GM20000 (cell line): ENCODE results near the gene SMCP.

Experiments
- DNase-seq: peaks from one replicate; pipeline ENCODE4 v3.0.0; 2012; ENCODE audit warnings: low spot score
- CTCF ChIP-seq: IDR thresholded peaks from 2 replicates; pipeline ENCODE4 v1.5.1; 2012; ENCODE audit warnings: mild to moderate bottlenecking, control low read depth; ENCODE audit errors: extremely low read depth, missing control alignments

SMCP gene

GRCh38 chr1:152904688-152905440 is 26.7 kb downstream of the SMCP start:
- TF ChIP-seq CTCF: no peak
- no peak for DNase-seq

GRCh38 chr1:152906023-152906565 is 28.0 kb downstream of the SMCP start:
- no peak for DNase-seq
- no peak for TF ChIP-seq CTCF

GRCh38 chr1:152907686-152908601 is 29.8 kb downstream of the SMCP start, which contains the start of gene IVL:
IVL (plus strand) TSS chr1:152908546; CDS start chr1:152909798, 1,252 bp downstream.
- TF ChIP-seq CTCF: no peak
- peak; percentile 45 for DNase-seq

GRCh38 chr1:152909206-152909605 is 31.1 kb downstream of the SMCP start:
- no peak for DNase-seq
- no peak for TF ChIP-seq CTCF

- no peak for TF ChIP-seq CTCF
- no peak for DNase-seq
These were observed 34.3 kb downstream of the SMCP start for GRCh38 chr1:152912471-152912870.

- no peak for TF ChIP-seq CTCF
- DNase-seq: no peak
These were observed 34.8 kb downstream of the SMCP start for GRCh38 chr1:152912900-152913299.

GRCh38 chr1:152917794-152918193 is 39.7 kb downstream of the SMCP start:
- no peak for TF ChIP-seq CTCF
- no peak for DNase-seq
